ENCODE results near the gene SEMA4B.
A peak's percentile ranks its signal among the peaks of the same experiment; 100 is the strongest.

SEMA4B gene

DNA sequence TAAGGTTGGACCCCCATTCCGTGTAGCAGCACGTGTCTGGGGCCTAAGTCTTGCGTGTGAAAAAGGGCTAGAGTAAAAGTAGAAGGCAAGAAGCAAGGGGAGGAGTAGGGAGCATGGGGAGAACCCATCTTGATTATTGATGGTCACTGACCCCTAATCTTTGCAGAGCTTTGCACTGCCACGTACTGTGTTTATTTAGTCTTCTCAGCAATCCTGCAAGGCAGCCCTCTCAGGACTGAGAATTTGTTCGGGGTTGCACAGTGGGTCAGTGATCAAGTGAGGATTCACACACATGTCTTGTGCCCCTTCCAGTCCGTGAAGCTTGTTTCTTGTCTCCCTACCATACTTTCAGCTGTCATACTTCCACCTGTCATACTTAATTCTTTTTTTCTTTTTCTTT, 7.2 kb downstream of the SEMA4B start:
- DNase-seq: no peak

GRCh38 chr15:90209591-90209990, 8.5 kb downstream of the SEMA4B start:
- peak; percentile 65 for DNase-seq

DNA sequence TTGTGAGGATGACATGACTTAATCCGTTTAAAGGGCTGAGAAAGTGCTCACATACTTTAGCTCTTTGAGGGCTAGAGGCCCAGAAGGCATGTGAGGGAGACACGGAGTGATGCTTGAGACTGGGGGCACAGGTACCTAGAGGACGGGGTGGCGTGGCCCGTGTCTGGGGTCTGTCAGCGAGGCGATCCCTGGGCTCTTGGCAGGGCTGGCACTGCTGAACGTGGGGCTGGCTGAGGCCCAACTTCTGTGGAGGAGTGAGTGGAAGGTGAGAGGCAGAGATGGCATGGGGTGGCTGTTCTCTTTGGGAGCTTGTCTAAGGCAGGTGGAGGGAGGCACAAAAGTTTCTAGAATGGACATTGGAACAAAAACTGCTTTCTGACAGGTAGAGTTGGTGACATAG, 9.5 kb downstream of the SEMA4B start:
- no peak for DNase-seq

DNA sequence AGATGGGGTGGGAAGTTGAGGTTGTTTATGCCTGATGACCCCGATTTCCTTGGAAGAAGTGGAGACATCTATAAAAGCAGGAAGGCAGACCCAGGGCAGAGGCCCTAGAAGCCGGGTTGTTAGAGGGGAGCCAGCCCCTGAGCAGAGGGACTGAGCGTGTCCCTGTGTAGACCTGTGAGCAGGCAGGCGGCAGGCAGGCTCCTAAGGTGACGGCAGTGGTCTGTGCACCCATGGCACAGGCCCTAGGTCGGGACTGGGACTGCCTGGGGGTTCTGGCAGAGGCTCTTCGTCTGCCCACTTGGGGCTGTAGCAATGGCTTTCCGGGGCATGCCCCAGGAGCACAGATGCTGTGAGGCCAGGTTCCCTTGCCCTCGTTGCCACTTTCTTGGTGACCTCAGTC, 9.9 kb downstream of the SEMA4B start:
- no peak for DNase-seq

DNA sequence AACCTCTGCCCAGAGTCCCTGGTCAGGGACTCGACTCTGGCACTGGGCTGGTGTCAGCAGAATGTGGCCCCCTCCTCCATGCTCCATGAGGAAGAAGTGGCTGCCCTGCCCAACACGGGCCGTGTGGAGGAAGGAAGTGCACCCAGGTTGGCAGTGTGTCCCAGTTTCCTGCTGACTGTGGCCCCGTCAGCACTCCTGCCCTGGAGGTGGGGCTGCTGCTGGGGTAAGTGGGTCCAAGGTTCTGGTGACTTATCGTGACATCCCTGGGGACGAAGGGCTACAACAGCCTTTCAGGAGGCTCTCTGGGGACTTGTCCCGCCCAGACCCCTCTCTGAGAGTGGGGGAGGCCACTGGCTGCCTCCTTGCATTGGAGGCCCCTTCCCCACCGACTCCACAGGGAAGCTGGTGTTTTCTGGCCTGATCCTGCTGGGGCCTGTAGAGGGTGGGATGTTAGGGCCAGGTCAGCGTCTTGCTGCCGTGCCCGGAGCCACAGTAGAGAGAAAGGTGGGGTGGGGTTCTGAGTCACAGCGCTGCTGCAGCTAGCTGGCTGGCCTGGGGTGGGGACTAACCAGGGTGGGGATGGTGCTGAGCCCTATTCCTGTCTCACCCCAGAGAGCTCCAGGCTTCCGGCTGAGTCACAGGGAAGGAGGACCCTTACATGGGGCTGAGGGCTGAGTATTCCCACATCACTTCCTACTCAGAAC, 10.5 kb downstream of the SEMA4B start:
- DNase-seq: no peak

DNA sequence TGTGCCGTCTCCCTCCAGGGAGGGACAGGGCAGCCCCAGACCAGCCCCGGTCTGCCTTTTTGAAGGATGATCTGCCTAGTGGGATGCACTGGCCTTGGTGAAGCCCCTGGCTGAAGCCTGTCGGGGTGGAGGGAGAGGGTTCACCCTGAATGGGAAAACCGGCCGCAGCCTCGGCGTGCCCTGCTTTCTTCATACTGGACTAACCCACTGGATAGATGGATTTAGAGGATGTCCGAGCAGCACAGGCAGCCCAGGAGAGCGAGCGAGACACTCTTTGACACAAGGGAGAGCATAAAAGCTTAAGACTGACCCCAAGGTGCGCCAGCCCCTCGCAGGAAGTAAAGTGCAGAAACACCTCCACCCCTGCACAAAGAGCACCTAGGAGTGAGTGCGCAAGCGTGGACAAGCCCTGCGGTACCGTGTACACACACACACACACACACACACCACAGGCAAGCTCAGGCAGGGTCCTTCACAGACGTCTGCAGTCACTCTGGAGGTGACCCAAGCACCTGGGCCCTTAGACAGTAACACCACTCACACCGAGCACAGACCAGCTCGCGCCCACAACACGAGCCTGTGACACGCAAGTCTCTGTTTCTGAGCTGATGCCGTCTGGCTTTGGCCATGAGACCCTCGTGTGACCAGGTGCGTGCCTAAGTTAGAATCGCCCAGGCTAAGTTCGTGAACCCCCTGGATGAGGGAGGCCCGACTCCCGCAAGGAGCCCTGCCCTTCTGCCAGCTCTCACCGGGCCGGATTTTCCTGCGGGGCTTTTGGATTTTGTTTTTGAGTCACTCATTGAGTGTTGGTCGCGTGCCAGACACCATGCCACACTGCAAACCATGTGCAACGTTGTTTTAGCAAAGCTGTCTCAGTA, 11.3 kb downstream of the SEMA4B start:
- DNase-seq: no peak

- no peak for DNase-seq
These were observed 12.1 kb downstream of the SEMA4B start for GRCh38 chr15:90213122-90213817.

DNA sequence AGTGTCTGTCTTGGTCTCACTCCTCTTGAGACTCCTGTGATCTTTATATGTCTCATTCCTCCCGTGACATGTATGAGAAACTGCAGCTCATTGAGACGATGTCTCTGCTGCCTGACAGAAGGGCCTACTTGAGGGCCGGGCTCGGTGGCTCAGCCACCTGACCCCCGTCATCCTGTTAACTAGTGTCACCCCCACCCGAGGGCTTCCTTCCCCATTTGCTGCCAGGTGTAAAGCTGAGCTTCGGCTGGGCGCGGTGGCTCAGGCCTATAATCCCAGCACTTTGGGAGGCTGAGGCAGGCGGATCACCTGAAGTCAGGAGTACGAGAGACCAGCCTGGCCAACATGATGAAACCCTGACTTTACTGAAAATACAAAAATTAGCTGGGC, 12.7 kb downstream of the SEMA4B start:
- no peak for DNase-seq

- no peak for DNase-seq
These were observed 13.5 kb downstream of the SEMA4B start for GRCh38 chr15:90214553-90215196.

DNA sequence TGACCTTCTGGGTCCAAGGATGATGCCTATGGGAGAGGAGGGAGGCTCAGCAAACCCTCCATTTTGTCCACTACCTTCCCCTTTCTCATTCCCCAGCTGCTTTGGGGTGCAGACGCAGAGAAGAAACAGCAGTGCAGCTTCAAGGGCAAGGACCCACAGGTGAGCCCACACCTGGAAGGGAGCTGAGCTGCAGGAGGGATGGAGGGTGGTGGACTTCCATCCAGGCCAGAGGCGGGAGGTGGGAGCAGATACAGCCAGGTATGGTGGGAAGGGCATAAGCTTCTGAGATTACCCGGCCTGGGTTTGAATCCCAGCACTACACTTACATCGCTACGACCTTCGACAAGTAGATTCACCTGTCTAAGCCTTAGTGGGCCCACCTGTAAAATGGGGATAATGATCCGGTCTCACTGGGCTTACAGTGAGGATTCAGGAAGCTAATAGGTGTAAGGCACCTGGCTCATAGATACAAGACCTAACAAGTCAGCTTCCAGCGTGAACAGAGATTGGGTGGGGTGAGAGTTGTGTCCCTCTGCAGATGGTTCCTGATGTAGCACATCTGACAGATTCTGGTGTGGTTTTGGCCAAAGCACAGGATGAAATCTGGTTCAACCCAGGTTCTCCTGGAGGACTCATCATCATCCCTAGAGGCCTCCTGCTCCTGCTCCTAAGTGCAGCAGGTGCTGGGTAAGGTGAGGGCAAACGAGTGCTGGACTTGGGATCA, 16.7 kb downstream of the SEMA4B start:
- DNase-seq: no peak

DNA sequence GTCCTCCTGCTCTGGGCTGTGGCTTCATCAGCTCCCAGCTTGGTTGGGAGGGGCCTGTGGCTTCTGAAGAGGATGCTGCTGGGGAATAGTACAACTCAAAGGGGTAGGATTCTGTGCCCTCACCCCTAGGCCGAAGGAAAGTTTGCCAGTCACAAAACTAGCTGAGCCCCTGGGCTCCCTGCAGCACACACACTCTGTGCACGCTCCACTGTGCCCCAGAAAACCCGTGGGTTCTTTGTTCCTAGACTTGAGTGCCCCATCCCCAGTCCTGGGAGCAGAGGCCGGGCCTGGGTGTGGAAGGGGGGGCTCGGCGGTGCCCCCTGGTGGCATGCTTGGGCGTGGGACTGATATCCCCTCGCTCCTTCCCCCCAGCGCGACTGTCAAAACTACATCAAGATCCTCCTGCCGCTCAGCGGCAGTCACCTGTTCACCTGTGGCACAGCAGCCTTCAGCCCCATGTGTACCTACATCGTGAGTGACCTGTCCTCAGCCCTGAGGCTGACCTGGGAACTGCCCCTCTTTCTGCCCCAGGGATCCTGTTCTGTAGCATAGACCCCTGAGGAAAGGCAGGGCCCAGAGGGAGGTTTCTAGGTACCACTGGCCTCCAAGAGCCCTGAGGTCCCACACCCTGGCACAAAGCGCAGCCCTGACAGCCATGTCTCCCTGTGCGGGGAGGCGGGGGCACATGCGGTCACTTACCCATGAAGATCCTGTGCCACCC, 18.5 kb downstream of the SEMA4B start:
- DNase-seq: peak; percentile 62

DNA sequence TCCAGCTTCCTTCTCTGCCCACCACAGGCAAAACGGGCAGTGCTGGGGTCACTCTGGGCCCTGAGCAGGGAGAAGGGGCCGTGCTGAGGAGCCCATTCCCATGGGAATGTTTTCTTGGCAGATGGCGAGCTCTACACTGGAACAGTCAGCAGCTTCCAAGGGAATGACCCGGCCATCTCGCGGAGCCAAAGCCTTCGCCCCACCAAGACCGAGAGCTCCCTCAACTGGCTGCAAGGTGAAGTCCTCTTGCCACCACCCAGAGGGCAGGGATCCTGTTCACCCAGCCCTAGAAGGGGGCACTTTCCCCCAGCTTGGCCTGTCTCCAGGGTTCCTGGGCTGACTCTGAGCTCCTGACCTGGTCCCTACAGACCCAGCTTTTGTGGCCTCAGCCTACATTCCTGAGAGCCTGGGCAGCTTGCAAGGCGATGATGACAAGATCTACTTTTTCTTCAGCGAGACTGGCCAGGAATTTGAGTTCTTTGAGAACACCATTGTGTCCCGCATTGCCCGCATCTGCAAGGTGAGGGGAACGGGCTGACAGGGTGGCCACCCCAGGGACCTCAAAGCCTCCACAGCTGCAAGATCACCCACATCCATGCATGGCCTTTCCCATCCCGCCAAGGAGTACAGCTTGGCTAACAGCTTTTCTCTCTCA, 20.2 kb downstream of the SEMA4B start:
- DNase-seq: peak; percentile 45

DNA sequence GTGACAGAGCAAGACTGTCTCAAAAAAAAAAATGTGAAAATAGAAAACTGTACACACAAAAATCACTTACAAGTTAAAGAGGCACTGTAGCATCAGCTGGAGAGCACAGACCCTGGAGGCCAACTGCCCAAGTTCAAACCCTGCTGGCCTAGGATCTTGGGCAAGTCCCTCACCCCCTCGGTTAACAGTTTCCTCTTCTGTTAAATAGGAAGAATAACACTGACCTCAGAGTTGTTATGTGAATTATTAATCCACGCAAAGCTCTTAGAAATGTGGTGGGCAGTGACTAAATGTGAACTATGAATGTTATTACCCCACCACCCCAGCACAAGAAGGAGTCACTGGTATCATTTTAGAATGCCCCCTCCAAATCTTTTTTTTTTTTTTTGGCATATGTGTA, 21.4 kb downstream of the SEMA4B start:
- DNase-seq: no peak

- DNase-seq: no peak
These were observed 22.5 kb downstream of the SEMA4B start for GRCh38 chr15:90223441-90224165.

GRCh38 chr15:90225047-90225446, 23.9 kb downstream of the SEMA4B start:
- no peak for DNase-seq

GRCh38 chr15:90225504-90226234, 24.5 kb downstream of the SEMA4B start:
- no peak for DNase-seq

DNA sequence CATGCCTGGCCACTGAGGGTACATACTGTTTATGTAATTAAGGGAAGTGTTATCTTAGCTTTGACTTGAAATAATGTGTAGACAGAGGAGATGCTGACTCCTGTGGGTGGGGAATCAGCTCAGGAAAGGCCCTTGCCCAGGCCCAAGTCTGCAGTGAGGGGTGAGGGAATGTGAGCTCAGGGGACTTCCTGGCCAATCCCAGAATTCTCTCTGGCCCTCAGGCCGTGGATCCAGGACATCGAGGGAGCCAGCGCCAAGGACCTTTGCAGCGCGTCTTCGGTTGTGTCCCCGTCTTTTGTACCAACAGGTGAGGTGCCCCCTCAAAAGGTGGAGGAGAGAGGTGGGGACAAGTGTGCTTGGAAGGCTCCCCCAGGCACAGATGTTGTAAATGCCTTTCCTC, 26.2 kb downstream of the SEMA4B start:
- DNase-seq: no peak

- DNase-seq: no peak
These were observed 27.0 kb downstream of the SEMA4B start for GRCh38 chr15:90227816-90228772.

DNA sequence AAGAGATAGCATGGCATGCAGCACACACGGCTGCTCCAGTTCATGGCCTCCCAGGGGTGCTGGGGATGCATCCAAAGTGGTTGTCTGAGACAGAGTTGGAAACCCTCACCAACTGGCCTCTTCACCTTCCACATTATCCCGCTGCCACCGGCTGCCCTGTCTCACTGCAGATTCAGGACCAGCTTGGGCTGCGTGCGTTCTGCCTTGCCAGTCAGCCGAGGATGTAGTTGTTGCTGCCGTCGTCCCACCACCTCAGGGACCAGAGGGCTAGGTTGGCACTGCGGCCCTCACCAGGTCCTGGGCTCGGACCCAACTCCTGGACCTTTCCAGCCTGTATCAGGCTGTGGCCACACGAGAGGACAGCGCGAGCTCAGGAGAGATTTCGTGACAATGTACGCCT, 27.8 kb downstream of the SEMA4B start:
- DNase-seq: no peak

Data from activated CD4-positive, alpha-beta T cell treated with anti-CD3 and anti-CD28 coated beads, Interleukin-2, Interleukin-6, amounts not matched to agents 100 ng/mL and 50 ng/mL, durations not matched to agents 16 hours and 8 hours (primary cell).